Right atrium auricular region (tissue), 2 donors: ENCODE measurements around the gene FEN1. TPM values are rescaled to one million over a fixed set of nuclear protein-coding genes. Genes with fewer than 3 reads are reported as not detected.
A peak's percentile ranks its signal among the peaks of the same experiment; 100 is the strongest.

ENCODE experiments used
- DNase-seq: peaks from one replicate; pipeline ENCODE4 v3.0.0-alpha.2; 2019; ENCODE audit warnings: low spot score
- H3K27ac ChIP-seq, 2 donors: fragments of 200-600 bp; sonication (generic); 1 replicate in 1 of 2; 2 replicates in 1 of 2; pipeline ENCODE4 v1.5.1; 2016 to 2019
- H3K27me3 ChIP-seq, 2 donors: fragments of 200-600 bp; sonication (generic); one replicate each; pipeline versions ENCODE4 v1.5.1 to v1.6.0; 2017 to 2019
- H3K36me3 ChIP-seq: fragments of 200-600 bp; sonication (generic); one replicate; pipeline ENCODE4 v1.5.1; 2016
- H3K4me1 ChIP-seq, 2 donors: fragments of 200-600 bp; sonication (generic); one replicate each; pipeline versions ENCODE4 v1.5.1 to v1.6.0; 2017 to 2019
- H3K4me3 ChIP-seq, 2 donors: fragments of 200-600 bp; sonication (generic); 1 replicate in 1 of 2; 2 replicates in 1 of 2; pipeline ENCODE4 v1.5.1; 2017 to 2019; ENCODE audit warnings: mild to moderate bottlenecking in 1 of 2, moderate library complexity in 1 of 2
- H3K9me3 ChIP-seq, 2 donors: fragments of 200-600 bp; sonication (generic); one replicate each; pipeline ENCODE4 v1.5.1; 2019
- CTCF ChIP-seq, 2 donors: fragments of 200-600 bp; sonication (generic); IDR thresholded peaks; one replicate each; pipeline ENCODE4 v1.5.1; 2019; ENCODE audit warnings: antibody characterized with exemption in 2 of 2
- total RNA-seq, 2 donors: library from RNA; depleted of rRNA; stranded (reverse); fragments of >200 nt; gene quantifications; one replicate each; pipeline ENCODE4 v1.1.0, GENCODE V29; 2016

FEN1 gene
- total RNA-seq: 1 to 10 TPM; 3.7 to 4.0 TPM

- H3K9me3 ChIP-seq: no peaks in the 10 kb centered on the region
- H3K27me3 ChIP-seq: no peaks in the 10 kb centered on the region
- H3K27ac ChIP-seq: peak within 1 kb of the TSS; percentile 96 to 99
- no peak for TF ChIP-seq CTCF (IDR thresholded peaks at IDR 0.05)
- H3K4me1 ChIP-seq: peaks cover 0 to 27% of the 10 kb centered on the region in 2 donors
- peak; percentile 92 for DNase-seq
- H3K36me3 ChIP-seq: peaks cover 28% of the 10 kb centered on the region
- H3K4me3 ChIP-seq: peak within 1 kb of the TSS; percentile 73 to 83
These were observed at the start of gene FEN1, which contains the start of gene TMEM258 for GRCh38 chr11:61792310-61793082. FEN1 (plus strand) TSS chr11:61792911; CDS start chr11:61795362, 2,451 bp downstream. TMEM258 (minus strand) TSS chr11:61792599; CDS start chr11:61792558, 41 bp downstream.

GRCh38 chr11:61743486-61744095 lies 49.1 kb upstream of the FEN1 start:
- Histone ChIP-seq H3K4me1 (peaks cover 0 to 8% of the 10 kb centered on the region in 2 donors), H3K36me3 (peaks cover 8% of the 10 kb centered on the region), H3K4me3 (no peak overlapping the region), H3K27ac (no peak overlapping the region), H3K27me3 (no peaks in the 10 kb centered on the region), H3K9me3 (no peaks in the 10 kb centered on the region)
- no peak for TF ChIP-seq CTCF (IDR thresholded peaks at IDR 0.05)
- no peak for DNase-seq

GRCh38 chr11:61744181-61744580 lies 48.5 kb upstream of the FEN1 start:
- TF ChIP-seq CTCF (IDR thresholded peaks at IDR 0.05): no peak
- Histone ChIP-seq H3K9me3 (no peaks in the 10 kb centered on the region), H3K4me1 (peaks cover 0 to 8% of the 10 kb centered on the region in 2 donors), H3K36me3 (peaks cover 8% of the 10 kb centered on the region), H3K27me3 (no peaks in the 10 kb centered on the region), H3K4me3 (no peak overlapping the region), H3K27ac (no peak overlapping the region)
- DNase-seq: no peak

GRCh38 chr11:61744609-61745156 lies 48.0 kb upstream of the FEN1 start:
- no peaks in the 10 kb centered on the region for H3K27me3 ChIP-seq
- H3K36me3 ChIP-seq: peaks cover 8% of the 10 kb centered on the region
- no peak overlapping the region for H3K27ac ChIP-seq
- H3K4me3 ChIP-seq: no peak overlapping the region
- H3K9me3 ChIP-seq: no peaks in the 10 kb centered on the region
- no peak for DNase-seq
- peaks cover 0 to 8% of the 10 kb centered on the region in 2 donors for H3K4me1 ChIP-seq
- TF ChIP-seq CTCF (IDR thresholded peaks at IDR 0.05): no peak

- H3K9me3 ChIP-seq: no peaks in the 10 kb centered on the region
- no peak overlapping the region for H3K27ac ChIP-seq
- no peak for DNase-seq
- H3K27me3 ChIP-seq: no peaks in the 10 kb centered on the region
- H3K4me3 ChIP-seq: no peak overlapping the region
- H3K36me3 ChIP-seq: peaks cover 8% of the 10 kb centered on the region
- H3K4me1 ChIP-seq: peaks cover 0 to 8% of the 10 kb centered on the region in 2 donors
- TF ChIP-seq CTCF (IDR thresholded peaks at IDR 0.05): no peak
These were observed 46.8 kb upstream of the FEN1 start for GRCh38 chr11:61745781-61746441.
